GM19467 (cell line): ENCODE results near the gene ADD2.

Experiments used
- ATAC-seq: cut with Tn5 transposase; IDR thresholded peaks from one replicate; pipeline ENCODE4 v1.9.1; 2021; ENCODE audit warnings: mild to moderate bottlenecking, moderate library complexity; ENCODE audit not compliant: unreplicated experiment

The ADD2 gene

DNA sequence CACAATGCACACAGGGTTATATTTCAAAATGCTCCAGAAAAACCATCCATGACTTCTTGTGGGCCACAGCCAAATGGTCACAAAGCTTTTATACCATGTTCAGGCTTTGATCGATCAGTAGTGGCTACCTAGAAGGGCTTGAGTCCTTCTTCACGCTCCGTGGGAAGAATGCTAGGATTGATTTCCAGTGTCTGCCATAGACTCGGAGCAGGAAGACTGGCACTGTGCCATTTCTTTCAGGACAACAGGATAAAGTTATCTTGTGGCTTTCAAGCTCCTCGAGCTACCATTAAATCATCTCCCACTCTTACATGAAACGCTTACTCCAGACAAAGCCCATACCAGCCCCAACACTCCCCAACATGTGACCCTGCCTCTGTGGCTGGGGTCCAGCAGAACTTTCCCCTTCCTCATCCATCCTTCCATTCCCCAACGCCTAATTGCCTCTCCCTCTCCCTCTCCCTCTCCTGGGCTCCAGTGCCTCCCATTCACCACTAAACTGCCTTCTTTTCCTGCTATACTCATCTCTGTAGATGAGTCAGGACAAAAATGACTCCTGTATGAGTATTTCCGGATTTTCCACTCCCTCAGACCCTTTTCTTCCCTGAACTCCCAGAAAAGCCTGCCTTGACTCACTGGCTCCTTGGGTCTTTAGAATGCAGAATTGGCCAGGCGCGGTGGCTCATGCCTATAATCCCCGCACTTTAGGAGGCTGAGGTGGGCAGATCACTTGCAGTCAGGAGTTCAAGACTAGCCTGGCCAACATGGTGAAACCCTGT is 40.9 kb downstream of the ADD2 start:
- ATAC-seq: no peak

- no peak for ATAC-seq
These were observed 42.5 kb downstream of the ADD2 start for GRCh38 chr2:70725505-70725904.

DNA sequence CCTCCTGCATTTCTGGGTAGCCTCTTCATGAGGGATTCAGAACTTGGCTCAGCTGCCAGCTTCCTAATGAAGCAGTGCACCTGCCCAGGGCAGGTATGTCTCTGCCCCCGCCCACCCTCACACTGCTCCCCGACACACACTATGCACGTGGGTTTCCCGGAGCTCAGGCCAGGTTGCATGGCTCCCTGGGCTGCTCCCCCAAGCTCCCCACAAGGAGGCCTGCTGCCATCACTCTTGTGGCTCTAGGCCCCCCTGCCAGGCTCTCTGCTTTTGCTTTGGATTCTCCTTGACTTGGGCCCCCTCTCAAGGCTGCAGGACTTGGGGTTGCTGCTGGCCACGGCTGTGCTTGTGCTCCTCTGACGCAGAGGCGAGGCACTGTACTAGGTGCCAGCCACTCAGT is 43.6 kb downstream of the ADD2 start:
- ATAC-seq: no peak

DNA sequence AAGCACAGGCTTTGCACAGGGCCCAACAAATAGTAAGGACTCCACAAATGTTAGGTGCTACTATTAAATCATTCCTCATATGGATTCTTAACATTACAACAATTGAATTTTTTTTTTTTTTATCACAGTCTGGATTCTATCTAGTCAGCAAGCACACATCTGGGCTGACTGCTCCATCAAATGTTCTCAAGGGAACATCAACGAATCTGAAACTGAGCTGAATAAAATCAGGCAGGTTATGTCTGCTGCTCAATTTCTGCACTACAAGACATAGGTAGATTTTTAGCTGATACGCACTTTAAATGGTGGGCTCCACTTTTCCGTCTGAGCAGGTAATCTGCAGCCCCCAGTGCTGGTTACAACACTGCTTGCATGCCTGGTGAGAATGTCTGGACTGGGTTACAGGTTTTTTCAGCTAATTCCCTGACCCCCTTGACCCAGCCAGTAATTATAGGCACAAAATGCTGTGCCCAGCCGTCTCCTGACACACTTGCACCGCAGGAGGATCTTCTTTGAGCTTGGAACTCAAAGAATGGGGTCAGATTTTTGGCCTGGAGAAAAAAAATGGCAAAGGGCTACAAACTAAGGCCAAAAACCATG is 44.6 kb downstream of the ADD2 start:
- ATAC-seq: no peak

GRCh38 chr2:70720124-70720523 is 47.9 kb downstream of the ADD2 start:
- no peak for ATAC-seq

- no peak for ATAC-seq
These were observed 48.8 kb downstream of the ADD2 start for GRCh38 chr2:70719231-70719630.

DNA sequence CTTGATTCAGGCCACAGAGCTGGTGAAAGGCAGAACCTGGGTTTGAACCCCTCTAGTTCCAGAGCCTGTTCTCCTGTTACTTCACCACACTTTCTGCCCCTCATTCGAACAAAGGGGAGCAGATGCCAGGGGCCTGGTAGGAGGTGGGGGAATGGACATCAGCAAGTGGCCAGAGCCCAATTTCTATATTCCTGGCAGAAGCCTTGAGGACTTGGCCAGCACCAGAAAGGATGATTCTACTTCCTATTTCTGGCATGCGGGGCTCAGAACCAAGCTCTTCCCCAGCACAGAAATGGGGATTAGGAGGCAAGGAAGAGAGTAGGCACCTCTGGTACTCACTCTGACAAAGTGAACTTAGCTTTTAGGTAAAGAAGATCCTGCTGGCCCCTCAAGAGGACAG is 49.3 kb downstream of the ADD2 start:
- ATAC-seq: no peak

DNA sequence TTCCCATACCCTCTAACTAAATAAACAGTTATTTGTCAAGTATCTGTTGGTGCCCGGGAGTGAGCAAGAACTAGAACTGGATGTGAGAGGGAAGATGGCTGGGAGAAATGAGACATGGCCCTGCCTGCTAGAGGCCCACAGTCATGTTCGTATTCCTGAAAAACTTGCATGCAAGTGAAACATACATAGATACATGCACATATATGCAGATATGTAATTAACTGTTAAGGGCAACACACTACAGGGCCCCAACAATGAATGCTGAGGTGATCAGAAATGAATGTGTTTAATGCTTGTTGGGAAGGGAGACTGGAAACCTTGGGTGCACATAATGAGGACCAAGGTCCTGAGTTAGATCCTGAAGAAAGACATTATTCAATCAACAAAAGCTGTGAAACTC is 49.8 kb downstream of the ADD2 start:
- ATAC-seq: no peak

GRCh38 chr2:70717431-70718038 is 50.5 kb downstream of the ADD2 start:
- no peak for ATAC-seq

DNA sequence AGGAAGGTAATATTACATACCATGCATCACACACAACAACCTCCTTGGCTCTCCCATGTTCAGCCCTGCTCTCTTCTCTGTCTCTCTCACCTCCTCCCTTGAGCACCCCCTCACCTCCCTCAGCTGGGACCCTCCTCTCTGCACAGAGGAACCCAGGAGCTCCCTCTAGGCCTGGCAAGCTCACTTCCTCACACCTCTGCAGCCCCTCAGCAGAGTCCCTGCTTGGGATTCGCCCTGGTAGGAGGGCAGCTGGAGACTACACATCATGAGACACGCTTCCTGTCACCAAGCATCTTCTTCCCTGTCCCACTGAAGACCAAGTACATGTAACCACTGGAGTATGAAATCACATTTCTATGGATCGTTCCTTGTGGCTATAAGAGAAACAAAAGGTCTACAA is 51.0 kb downstream of the ADD2 start:
- ATAC-seq: no peak

DNA sequence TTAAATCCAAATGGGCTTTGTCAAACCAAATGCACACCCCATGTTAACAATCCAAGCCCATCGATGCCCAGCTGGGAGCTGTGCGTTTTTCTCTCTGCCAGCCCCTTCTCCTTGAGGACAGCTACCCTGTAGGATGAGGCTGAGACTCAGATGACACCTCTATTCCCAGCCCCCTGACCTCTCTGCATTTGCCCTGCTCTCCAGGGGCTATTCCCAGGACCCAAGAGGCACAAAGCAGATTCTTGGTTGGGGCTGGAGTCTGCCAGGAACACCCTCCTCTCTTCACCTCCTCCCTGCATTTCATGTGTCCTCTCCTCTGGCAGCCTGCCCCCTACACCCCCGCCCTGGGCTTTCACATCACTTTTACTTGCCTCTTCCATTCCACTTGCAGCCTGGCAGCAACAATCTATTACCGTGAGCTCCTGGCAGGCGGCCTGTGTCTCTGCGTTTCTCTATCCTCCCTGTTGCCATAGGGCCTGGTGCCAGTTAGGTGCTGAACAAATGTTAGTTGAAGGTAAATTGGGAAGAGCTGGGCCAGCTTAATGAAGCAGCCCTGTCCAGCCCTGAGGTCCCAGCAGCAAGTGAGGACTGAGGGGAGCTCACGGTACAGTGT is 51.8 kb downstream of the ADD2 start:
- no peak for ATAC-seq

DNA sequence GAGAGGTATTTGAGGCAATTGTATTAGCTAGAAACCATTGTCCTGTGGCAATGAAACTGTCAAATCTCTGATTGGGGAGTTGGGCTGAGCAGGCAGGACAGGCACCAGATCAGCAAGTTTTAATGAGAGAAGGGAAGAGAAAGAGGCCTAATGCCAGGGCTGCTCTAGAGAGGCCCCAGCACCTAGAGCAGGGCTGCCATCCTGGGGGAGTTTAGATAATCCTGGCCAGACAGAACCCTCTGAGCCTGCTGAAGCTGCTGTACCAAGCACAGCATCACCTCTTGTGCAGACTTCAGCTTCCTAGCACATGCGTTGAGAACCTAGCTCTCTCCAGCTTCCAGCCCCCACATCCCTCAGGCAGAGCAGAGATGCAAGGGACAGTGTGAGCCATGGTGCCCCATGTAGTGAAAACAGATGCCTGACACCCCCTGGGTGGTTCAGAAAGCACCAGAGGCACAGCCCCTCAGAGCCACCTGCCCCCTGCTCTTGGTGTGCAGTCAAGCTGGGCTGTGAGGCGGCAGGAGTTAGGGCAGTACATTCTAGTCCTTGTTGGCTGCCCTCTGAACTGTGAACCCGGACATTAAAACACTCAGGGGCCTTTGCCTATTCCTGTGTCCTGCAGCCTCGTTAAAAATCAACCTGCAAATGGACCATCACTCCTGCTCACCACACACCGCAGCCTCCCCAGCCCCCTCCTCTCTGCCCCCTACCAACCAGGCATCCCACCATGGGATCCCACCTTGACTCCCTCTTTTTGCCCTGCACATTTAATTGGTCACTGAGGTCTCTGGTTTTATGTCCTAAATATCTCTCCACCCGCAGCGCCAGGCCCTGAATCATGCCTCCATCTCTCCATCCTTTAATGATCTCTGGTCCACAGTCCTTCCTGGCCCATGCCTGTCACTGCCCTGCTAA is 52.7 kb downstream of the ADD2 start:
- no peak for ATAC-seq

DNA sequence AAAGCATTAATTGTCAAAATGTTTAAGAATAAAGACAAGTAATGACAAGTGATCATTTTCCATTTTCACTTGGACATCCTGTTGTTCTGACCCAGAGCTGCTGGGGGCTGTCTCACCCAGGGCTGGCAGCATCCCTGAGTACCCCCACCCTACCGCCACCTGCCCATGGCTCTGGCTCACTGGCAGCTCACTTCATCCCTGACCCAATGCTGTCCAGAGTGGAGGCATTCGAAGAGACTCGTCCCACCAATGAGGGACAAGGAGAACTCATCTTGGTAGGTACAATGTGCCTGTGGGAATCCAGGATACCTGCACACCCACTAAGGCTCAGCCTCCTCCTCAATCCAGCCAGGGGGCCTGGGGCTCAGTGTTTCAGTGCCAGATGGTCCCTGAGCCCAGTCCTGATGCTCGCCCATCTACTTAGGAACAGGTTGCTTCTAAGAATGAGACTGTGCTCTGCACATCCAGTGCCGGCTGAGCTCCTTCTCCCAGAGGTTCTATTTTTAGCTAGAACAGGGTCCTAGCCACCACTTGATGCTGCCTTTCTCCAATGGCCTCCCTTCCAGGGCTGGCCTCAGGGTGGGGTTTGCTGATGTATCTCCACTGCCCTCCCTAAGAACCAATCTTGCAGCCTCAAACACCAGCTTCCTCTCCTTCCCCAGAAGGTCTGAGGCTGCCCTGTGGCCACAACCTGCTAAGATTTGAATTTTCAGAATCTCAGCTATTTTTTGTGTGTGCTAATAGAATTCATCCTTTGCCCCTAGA is 53.7 kb downstream of the ADD2 start:
- ATAC-seq: no peak

- no peak for ATAC-seq
These were observed 55.1 kb downstream of the ADD2 start for GRCh38 chr2:70712916-70713315.

DNA sequence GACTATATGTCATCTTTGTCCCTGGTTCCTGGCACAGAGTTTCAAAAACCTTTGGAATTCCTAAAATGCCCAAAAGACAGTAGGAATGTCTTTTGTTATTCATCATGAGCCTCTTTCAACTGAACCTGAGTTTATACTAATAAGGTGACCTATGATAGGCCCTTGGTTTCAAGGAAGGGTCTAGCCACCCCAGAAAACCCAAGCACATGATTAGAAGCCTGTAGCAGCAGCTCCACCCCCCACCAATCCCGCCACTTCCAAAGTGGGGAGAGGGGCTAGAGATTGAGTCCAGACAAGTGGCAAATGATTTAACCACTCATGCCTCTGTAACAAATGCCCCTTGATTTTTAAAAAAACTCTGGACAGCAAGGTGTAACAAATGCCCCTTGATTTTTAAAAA is 56.8 kb downstream of the ADD2 start:
- no peak for ATAC-seq

DNA sequence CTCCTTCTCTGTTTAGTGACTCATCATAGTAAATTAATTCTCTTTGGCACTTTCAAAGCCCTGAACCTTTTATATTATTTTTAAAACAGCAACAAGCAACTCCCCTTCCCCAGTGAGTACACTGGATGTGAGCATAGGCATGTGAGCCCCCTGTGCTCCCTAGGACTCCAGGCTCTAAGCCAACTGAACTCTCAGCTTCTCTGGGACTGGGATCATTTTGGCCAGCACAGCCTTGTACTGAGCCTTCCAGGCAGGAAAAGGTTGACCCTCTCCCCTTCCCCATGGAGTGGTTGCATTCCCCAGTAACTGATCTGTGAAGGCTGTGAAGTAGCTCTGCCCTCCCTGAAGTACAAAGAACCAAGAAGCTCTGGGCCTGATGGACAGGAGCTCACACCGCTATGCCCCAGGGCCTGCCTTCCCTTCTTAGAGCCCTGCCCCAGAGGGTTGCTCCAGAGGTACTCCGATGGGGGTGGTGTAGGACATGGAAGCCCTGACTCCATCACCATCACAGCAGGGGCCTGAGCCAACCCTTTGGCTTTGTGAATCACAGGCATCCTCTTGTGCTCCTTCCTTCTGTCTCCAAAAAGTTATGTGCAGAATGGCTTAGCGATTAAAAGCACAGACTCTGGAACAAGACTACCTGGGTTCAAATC is 57.8 kb downstream of the ADD2 start:
- no peak for ATAC-seq

- ATAC-seq: no peak
These were observed 58.5 kb downstream of the ADD2 start for GRCh38 chr2:70709275-70710037.

- ATAC-seq: no peak
These were observed 59.4 kb downstream of the ADD2 start for GRCh38 chr2:70708376-70709199.
